H4 (cell line): Measurements from ENCODE around the gene DIPK1B. TPM values are rescaled to one million over a fixed set of nuclear protein-coding genes. Genes with fewer than 3 reads are reported as not detected.

Source experiments
- DNase-seq: peaks from one replicate; pipeline ENCODE4 v3.0.0-alpha.2; 2015; ENCODE audit warnings: low spot score
- total RNA-seq: library from RNA; depleted of rRNA; stranded (reverse); fragments of >200 nt; shearing (Covaris generic); gene quantifications from 2 replicates; pipeline ENCODE4 v1.2.3, GENCODE V29; 2014; rRNA removed

The DIPK1B gene
- total RNA-seq = 3.8 and 6.1 TPM in 2 replicates

GRCh38 chr9:136711751-136712689 lies at the start of gene DIPK1B:
DIPK1B (plus strand) TSS chr9:136712572; CDS start chr9:136712666, 94 bp downstream.
- DNase-seq = no peak

- no peak for DNase-seq
Measured at GRCh38 chr9:136662656-136663581, 49.5 kb upstream of the DIPK1B start, which contains the start of gene EGFL7. EGFL7 (plus strand) TSS chr9:136662916; CDS start chr9:136668283, 5,367 bp downstream.

- DNase-seq = no peak
Measured at GRCh38 chr9:136664000-136664915, 48.1 kb upstream of the DIPK1B start.

- DNase-seq = no peak
Measured at GRCh38 chr9:136665111-136665703, 47.2 kb upstream of the DIPK1B start.

- DNase-seq = no peak
Measured at GRCh38 chr9:136665704-136666371, 46.5 kb upstream of the DIPK1B start.

- no peak for DNase-seq
Measured at GRCh38 chr9:136666372-136667213, 45.8 kb upstream of the DIPK1B start.

GRCh38 chr9:136667214-136667939 lies 45.0 kb upstream of the DIPK1B start:
- DNase-seq = no peak

GRCh38 chr9:136667940-136668760 lies 44.2 kb upstream of the DIPK1B start:
- DNase-seq = no peak

GRCh38 chr9:136668983-136669790 lies 43.2 kb upstream of the DIPK1B start:
- no peak for DNase-seq

GRCh38 chr9:136669791-136670464 lies 42.4 kb upstream of the DIPK1B start:
- no peak for DNase-seq

GRCh38 chr9:136670576-136671253 lies 41.7 kb upstream of the DIPK1B start:
- DNase-seq = no peak

- no peak for DNase-seq
Measured at GRCh38 chr9:136671254-136671614, 41.1 kb upstream of the DIPK1B start.

GRCh38 chr9:136671646-136672430 lies 40.5 kb upstream of the DIPK1B start:
- no peak for DNase-seq

- no peak for DNase-seq
Measured at GRCh38 chr9:136672431-136673087, 39.8 kb upstream of the DIPK1B start.
